SKM-1 treated with dmso at 0.1 percent for 144 hours (cell line): ENCODE data around the gene ZMYM3.

Experiments
- DNase-seq: peaks from one replicate; lab custom pipeline; 2025; ENCODE audit not compliant: unreplicated experiment; lab: John Stamatoyannopoulos, UW

ZMYM3 gene

GRCh38 chrX:71253253-71254091 is 468 bp downstream of the ZMYM3 start:
- no peak for DNase-seq

GRCh38 chrX:71252221-71252620 is 1.7 kb downstream of the ZMYM3 start:
- no peak for DNase-seq

GRCh38 chrX:71251466-71251973 is 2.4 kb downstream of the ZMYM3 start:
- DNase-seq = no peak

DNA sequence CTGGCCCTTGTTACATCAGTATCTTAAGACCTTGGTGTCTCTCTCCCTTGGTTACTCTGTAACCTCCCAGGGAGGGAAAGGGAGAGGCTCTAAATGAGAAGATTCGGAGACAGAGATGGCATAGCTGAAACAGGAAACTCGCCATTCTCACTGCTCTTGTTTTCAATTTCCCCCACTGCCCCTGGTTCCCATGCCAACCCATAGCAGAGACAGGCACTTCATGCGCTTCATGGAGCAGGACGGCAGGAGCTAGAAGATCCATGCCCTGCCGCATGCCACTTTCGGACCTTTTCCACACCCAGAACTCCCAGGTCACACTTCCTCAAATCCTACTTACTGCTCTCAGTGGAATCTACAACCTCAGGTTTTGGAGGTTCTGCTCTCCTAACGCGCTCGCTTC is 3.1 kb downstream of the ZMYM3 start:
- DNase-seq = no peak

DNA sequence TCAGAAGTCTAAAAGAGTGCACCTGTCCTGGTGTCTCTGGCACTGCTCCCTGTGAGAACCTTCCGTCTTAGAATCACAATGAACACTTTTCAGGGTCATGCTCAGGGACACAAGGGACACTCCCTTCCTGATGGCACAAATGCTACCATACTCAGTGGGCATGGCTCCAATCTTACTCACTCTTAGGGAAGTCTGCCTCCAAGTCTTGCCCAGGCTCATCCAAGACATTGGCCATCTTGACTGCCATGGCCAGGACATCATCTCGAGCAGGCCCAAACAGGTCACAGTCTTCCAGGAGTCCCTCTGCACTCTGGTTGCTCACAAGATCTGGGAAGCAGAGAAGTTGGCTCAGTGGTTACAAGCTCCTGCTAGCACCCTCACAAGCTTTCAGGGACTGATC is 8.8 kb downstream of the ZMYM3 start:
- no peak for DNase-seq

GRCh38 chrX:71244359-71245128 is 9.4 kb downstream of the ZMYM3 start:
- no peak for DNase-seq

GRCh38 chrX:71241301-71241700 is 12.6 kb downstream of the ZMYM3 start:
- peak; percentile 1 for DNase-seq

DNA sequence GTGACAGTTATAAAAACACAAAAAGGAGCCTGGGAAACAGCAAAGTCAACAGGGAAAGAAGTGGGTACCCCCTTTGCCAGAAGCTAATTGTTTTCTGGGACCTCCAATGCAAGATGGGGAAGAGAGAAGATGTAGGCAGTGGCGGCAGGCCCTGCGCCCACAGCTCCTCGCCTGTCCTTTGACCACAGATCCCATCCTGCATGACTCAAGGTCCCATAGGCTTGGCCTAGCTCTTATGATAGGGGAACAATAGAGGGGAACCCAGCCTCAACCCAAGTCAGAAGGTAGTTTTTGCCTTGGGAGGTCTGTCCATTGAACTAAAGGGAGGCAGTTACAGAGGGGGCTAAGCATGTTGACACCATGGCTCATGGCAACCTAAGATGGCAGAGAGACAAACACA is 14.2 kb downstream of the ZMYM3 start:
- DNase-seq = no peak

- peak; percentile 22 for DNase-seq
Measured at GRCh38 chrX:71236836-71237235, 17.1 kb downstream of the ZMYM3 start.

GRCh38 chrX:71235482-71235881 is 18.5 kb downstream of the ZMYM3 start:
- DNase-seq = no peak

DNA sequence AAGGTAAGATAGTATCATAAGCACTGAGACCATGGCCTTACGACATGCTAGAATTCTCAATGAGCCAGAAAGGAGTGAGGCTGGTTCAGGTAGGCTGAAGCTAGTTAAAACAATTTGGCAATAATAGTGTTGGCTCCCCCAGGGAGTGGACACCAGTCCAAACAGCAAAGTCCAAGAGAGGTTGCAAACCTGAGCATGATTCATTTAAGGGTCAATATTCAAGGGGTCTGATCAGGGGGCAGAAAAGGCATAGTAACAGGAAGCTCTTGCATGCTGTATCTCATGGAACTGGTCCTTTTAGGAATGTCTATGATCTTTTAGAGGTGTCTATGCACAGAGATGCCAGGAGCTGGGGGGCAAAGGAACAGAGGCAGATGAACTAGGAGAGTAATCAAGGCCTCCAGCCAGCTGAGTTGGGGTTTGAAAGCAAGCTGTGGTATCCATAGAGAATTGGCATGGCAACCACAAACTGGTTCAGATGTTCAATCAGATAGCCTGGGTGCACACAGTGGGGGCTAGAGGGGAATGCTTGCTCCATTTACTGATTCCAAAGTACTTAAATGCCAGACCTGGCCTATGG is 25.8 kb downstream of the ZMYM3 start:
- no peak for DNase-seq

- DNase-seq = no peak
Measured at GRCh38 chrX:71227370-71228062, 26.4 kb downstream of the ZMYM3 start.

- DNase-seq = no peak
Measured at GRCh38 chrX:71225676-71226075, 28.3 kb downstream of the ZMYM3 start.

GRCh38 chrX:71225009-71225408 is 28.9 kb downstream of the ZMYM3 start:
- DNase-seq = peak; percentile 5

- no peak for DNase-seq
Measured at GRCh38 chrX:71224098-71224708, 29.7 kb downstream of the ZMYM3 start.

DNA sequence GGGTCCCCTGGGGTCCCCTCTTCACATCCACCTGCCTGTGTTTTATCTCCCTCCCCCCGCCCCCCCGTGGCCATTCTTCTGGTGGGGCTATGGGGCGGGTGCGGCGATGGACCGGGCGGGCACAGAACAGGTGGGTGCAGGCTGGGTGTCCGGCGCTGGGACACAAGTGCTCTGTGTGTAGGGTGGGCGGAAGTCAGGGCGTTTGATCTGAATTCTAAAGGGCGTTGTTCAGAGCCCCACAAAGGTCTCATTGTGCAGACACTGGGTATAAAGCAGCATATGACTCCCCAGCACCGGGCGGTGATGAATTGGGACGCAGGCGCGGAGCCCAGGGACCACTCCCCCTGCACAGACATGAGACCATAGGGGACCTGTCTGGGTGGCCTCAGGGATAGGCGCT is 31.0 kb downstream of the ZMYM3 start, which contains the start of gene GJB1:
TSS of gene GJB1 (plus strand) at position 296 of the 400 bp plus-strand sequence. CDS start 484 bp downstream, outside the sequence.
- no peak for DNase-seq

- no peak for DNase-seq
Measured at GRCh38 chrX:71221145-71221544, 32.8 kb downstream of the ZMYM3 start.

- DNase-seq = no peak
Measured at GRCh38 chrX:71217298-71217697, 36.6 kb downstream of the ZMYM3 start.

GRCh38 chrX:71216485-71216884 is 37.5 kb downstream of the ZMYM3 start:
- no peak for DNase-seq

DNA sequence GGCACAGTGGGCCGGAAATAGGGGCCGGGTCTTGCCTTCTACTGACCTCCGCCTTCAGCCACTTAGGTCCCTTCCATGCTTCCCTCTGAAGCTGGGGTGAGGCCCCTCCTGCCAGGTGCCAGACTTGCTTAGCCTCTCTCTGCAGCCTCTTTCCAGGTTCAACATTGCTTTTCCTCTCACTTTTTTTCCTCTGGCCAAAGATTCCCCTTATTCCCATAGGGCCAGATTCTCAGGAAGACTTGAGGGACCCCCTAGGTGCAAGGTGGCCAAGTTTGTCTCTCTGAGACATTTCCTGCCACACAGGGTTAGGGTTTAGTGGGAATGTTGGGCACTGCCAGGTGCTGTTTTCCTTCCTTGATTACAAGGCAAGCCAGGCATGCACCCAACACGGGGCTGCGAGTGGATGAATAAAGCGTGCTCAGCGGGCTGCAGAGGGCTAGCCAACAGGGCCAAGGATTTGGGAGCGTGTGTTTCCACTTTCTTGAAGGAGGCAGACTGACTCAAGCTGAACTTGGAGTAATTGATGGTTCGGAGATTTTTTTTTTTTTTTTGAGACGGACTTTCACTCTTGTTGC is 38.5 kb downstream of the ZMYM3 start:
- DNase-seq = no peak
